Glomerular endothelial cell (primary cell): Measurements from ENCODE around the gene HTR4. TPM values are rescaled to one million over a fixed set of nuclear protein-coding genes. Genes with fewer than 3 reads are reported as not detected.

ENCODE experiments used
- DNase-seq: peaks from one replicate; pipeline ENCODE4 v3.0.0-alpha.2; 2011; ENCODE audit warnings: low read depth, low spot score; ENCODE audit errors: extremely low read depth
- total RNA-seq: library from RNA; depleted of rRNA; stranded (reverse); fragments of >200 nt; gene quantifications from 2 replicates; pipeline ENCODE4 v1.2.3, GENCODE V29; 2015

Gene HTR4
- total RNA-seq, 1 donor from 2014 or later, result not detected

- DNase-seq, result no peak
These were observed 12.0 kb upstream of the HTR4 start for GRCh38 chr5:148666353-148666752.

GRCh38 chr5:148665431-148665830 is 11.1 kb upstream of the HTR4 start:
- DNase-seq, result no peak

- no peak for DNase-seq
These were observed 9.2 kb upstream of the HTR4 start for GRCh38 chr5:148663509-148663908.

GRCh38 chr5:148660346-148660660 is 6.0 kb upstream of the HTR4 start:
- DNase-seq, result no peak

GRCh38 chr5:148659641-148660345 is 5.5 kb upstream of the HTR4 start:
- DNase-seq, result no peak

GRCh38 chr5:148653291-148653835 is 964 bp downstream of the HTR4 start:
- no peak for DNase-seq

- DNase-seq, result no peak
These were observed 2.8 kb downstream of the HTR4 start for GRCh38 chr5:148651528-148651927.

- DNase-seq, result no peak
These were observed 8.8 kb downstream of the HTR4 start for GRCh38 chr5:148645527-148645926.

- DNase-seq, result no peak
These were observed 12.6 kb downstream of the HTR4 start for GRCh38 chr5:148641735-148642134.

GRCh38 chr5:148640471-148640870 is 13.9 kb downstream of the HTR4 start:
- DNase-seq, result no peak

- DNase-seq, result no peak
These were observed 15.2 kb downstream of the HTR4 start for GRCh38 chr5:148639081-148639480.

GRCh38 chr5:148636353-148636752 is 18.0 kb downstream of the HTR4 start:
- DNase-seq, result no peak

- DNase-seq, result no peak
These were observed 18.8 kb downstream of the HTR4 start for GRCh38 chr5:148635321-148636083.

- no peak for DNase-seq
These were observed 21.3 kb downstream of the HTR4 start for GRCh38 chr5:148633067-148633377.

- DNase-seq, result no peak
These were observed 21.9 kb downstream of the HTR4 start for GRCh38 chr5:148632255-148633066.

GRCh38 chr5:148626986-148627385 is 27.3 kb downstream of the HTR4 start:
- no peak for DNase-seq

GRCh38 chr5:148626081-148626613 is 28.2 kb downstream of the HTR4 start:
- no peak for DNase-seq

- DNase-seq, result no peak
These were observed 29.1 kb downstream of the HTR4 start for GRCh38 chr5:148625250-148625649.

GRCh38 chr5:148623741-148624140 is 30.6 kb downstream of the HTR4 start:
- DNase-seq, result no peak

- DNase-seq, result no peak
These were observed 31.2 kb downstream of the HTR4 start for GRCh38 chr5:148623101-148623500.

- DNase-seq, result no peak
These were observed 33.6 kb downstream of the HTR4 start for GRCh38 chr5:148620696-148621095.
